ENCODE measurements around the gene KRTAP10-4.

KRTAP10-4 gene

GRCh38 chr21:44615466-44615865 lies 41.9 kb downstream of the KRTAP10-4 start:
- in situ Hi-C loops (cut with MboI; ENCODE audit: low sequenced_read_pairs, unreplicated experiment) = no loop called here
- DNase-seq (ENCODE audit: low spot score) = no peak
- TF ChIP-seq CTCF (IDR thresholded peaks at IDR 0.05; ENCODE audit: borderline replicate concordance, control extremely low read depth, extremely low read depth, insufficient read depth, missing control alignments) = no peak

GRCh38 chr21:44615911-44616590 lies 42.5 kb downstream of the KRTAP10-4 start:
- no peak for DNase-seq (ENCODE audit: low spot score)
- in situ Hi-C loops (cut with MboI; ENCODE audit: low sequenced_read_pairs, unreplicated experiment) = no loop called here
- TF ChIP-seq CTCF (IDR thresholded peaks at IDR 0.05; ENCODE audit: borderline replicate concordance, control extremely low read depth, extremely low read depth, insufficient read depth, missing control alignments) = no peak

- DNase-seq (ENCODE audit: low spot score) = no peak
- TF ChIP-seq CTCF (IDR thresholded peaks at IDR 0.05; ENCODE audit: borderline replicate concordance, control extremely low read depth, extremely low read depth, insufficient read depth, missing control alignments) = no peak
- in situ Hi-C loops (cut with MboI; ENCODE audit: low sequenced_read_pairs, unreplicated experiment) = no loop called here
These were observed 43.0 kb downstream of the KRTAP10-4 start for GRCh38 chr21:44616591-44616926.

GRCh38 chr21:44617071-44617501 lies 43.6 kb downstream of the KRTAP10-4 start:
- no peak for TF ChIP-seq CTCF (IDR thresholded peaks at IDR 0.05; ENCODE audit: borderline replicate concordance, control extremely low read depth, extremely low read depth, insufficient read depth, missing control alignments)
- in situ Hi-C loops (cut with MboI; ENCODE audit: low sequenced_read_pairs, unreplicated experiment) = no loop called here

GRCh38 chr21:44618504-44618903 lies 45.0 kb downstream of the KRTAP10-4 start:
- TF ChIP-seq CTCF (IDR thresholded peaks at IDR 0.05; ENCODE audit: borderline replicate concordance, control extremely low read depth, extremely low read depth, insufficient read depth, missing control alignments) = no peak
- in situ Hi-C loops (cut with MboI; ENCODE audit: low sequenced_read_pairs, unreplicated experiment) = no loop called here
- no peak for DNase-seq (ENCODE audit: low spot score)

More at GRCh38 chr21:44617071-44617501, 43.6 kb downstream of the KRTAP10-4 start:
- no peak for DNase-seq (ENCODE audit: low spot score)

- no peak for DNase-seq (ENCODE audit: low spot score)
- TF ChIP-seq CTCF (IDR thresholded peaks at IDR 0.05; ENCODE audit: borderline replicate concordance, control extremely low read depth, extremely low read depth, insufficient read depth, missing control alignments) = no peak
- in situ Hi-C loops (cut with MboI; ENCODE audit: low sequenced_read_pairs, unreplicated experiment) = no loop called here
These were observed 45.4 kb downstream of the KRTAP10-4 start for GRCh38 chr21:44618909-44619308.
